HG03095 (cell line): ENCODE measurements around the gene CHMP4B.

Experiments used
- ATAC-seq: cut with Tn5 transposase; IDR thresholded peaks from one replicate; pipeline ENCODE4 v1.9.1; 2021; ENCODE audit warnings: moderate library complexity; ENCODE audit not compliant: unreplicated experiment

The CHMP4B gene

DNA sequence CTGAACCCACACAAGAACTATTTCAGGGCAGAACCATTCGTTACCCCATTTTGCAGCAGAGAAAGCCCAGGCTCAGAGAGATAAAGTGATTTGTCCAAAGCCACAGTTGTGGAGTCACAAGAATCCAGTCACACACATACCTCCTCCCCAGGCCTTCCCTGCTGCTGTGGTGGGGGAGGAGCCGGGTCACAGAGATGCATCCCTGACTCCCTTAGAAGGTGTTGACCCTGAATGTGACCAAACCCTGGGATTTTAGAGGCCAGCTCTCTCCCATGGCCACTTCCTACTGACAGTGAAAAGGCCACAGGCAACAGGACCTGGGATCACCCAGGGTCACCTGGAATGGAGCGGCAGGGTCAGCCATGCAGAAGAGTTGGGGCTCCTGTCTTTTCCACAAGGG lies 48.6 kb downstream of the CHMP4B start:
- no peak for ATAC-seq

DNA sequence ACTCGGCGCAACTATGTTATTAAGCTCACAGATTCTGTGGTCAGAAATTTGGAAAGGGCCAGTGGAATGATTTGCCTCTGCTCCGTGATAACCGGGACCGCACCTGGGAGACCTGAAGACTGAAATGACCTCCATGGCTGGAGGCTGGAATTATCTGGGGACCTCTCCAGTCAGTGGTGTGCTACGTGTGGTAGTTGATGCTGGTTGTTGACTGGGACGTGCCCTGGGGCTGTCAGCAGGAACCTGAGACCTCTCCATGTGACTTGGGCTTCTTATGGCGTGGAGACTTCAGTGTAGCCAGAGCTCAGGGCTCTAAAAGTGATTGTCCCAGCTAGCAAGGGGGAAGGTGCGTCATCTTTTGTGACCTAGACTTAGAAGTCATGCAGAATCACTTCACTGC lies 50.3 kb downstream of the CHMP4B start:
- ATAC-seq: no peak

DNA sequence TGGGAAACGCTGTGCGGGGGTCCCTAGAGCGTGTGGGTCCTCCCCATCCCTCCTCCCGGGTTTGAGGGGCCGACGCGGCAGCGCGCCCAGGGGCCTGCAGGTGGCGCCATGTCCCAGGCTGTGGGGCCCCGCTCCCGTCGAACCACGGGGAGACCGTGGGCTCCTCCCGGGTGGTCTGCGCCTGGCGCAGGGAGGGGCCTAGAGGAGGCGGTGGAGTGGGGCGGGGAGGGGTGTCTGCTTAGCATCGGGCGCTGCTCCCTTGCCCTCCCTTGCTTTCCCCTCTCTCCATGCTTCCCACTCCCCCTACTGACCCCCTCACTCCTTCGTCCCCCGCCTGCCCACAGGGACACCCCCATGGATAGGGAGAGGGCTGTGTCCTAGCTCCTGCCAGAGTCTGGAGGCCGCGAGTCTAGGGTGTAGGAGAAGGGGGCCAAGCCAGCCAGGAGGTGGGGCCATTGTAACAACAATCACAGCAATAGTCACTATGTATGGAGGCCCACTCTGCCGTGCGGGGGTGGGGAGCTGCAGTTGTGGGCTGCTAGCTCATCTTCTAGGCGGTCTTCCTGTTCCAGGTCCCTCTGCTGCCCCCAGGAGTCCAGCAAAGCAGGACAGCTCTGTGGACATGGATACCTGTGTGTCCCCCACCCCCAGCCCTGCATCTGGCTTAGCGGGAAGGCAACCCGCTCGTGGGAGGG lies 51.7 kb downstream of the CHMP4B start:
- ATAC-seq: no peak

DNA sequence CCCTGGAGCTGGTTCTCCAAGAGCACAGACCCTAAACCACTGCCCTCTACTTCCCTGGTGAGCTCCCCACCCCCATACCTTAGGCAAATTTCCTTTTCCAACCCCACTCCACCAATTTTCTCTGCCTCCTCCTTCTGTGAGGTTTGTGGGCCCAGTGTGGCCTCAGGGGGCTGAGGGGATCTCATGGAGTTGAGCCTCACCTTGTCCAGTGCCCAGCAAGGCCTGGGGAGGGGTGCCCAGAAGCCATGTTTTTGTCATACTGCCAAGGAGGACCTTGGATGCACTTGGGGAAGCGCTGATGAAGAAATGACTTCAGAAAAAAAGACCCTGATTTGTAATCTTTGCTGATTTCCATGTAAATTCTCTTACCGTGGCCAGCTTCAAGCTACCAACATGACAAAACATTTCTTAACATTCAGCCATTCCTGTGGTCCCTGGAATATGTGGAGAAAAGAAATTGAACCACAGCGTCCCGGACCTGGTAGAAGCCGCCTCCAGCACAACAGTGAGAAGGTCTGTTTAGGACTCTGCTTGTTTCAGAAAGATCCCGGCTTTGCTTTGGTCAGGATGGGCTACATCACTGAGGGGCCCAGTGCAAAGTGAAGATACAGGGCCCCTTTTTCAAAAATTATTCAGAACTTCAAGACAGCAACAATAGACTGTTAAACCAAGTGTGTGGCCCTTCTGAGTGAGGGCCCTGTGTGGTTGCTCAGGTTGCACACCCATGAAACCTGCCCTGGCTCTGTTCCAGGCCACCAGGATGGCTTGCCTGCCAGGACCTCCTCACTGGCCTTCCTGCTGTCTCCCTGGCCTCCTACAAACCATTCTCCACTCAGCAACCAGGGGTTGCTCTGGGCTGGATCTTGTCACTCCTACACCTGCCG lies 52.5 kb downstream of the CHMP4B start:
- ATAC-seq: no peak

DNA sequence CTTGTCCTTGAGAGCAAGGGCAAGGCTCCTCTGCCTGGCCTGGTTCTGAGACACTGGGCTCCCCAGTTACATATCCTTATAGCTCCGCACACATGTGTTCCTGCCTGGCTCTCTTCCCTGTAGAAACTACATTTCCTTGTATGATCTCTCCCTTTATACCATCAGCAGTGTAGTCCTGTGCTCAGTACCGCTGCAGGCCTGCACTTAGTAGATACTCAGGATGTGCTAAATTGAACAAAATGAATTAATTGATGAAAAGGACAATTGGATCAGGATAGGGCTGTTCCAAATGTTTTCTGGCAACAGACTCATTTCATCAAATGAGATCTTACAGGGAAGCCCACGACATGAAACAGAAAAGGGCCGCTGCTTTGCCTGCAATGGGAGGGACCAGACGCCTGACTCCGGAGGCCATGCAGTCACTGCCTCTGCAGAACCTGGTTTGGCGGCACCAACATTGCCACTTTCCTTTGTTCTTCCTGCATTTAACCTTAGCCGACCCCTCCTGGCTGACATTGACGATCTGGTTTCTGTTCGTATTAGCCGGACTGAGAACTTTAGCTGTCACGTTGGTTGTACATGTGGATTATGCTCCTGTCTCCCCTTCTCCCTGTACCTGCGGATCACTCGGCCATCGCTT lies 53.3 kb downstream of the CHMP4B start:
- no peak for ATAC-seq

DNA sequence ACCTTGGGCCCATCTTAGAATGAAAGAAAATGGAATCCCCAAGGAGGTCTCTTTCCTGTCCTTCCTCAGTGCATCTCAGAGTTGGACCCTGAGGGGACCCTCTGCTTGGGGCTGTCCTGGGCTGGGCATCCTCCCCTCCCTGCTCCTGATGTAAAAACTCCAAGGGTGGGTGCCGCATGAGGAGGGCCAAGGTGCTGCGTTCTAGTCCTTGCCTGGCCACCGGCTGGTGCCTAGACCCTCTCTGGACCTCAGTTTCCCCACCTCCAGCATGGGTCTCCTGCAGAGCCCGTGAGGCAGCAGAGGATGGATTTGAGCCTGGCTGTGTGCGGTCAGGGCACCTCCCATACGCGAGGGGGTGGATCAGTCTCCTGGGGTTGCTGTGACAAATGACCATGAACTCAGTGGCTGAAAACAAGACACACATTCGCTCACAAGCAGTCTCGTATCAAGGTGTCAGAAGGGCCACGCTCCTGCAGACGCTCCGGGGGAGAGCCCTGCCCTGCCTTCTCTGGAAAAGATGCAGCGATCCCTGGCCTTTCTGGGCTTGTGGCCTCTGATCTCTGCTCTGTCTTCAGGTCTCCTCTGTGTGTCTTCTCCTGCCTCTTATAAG lies 54.7 kb downstream of the CHMP4B start:
- ATAC-seq: no peak

DNA sequence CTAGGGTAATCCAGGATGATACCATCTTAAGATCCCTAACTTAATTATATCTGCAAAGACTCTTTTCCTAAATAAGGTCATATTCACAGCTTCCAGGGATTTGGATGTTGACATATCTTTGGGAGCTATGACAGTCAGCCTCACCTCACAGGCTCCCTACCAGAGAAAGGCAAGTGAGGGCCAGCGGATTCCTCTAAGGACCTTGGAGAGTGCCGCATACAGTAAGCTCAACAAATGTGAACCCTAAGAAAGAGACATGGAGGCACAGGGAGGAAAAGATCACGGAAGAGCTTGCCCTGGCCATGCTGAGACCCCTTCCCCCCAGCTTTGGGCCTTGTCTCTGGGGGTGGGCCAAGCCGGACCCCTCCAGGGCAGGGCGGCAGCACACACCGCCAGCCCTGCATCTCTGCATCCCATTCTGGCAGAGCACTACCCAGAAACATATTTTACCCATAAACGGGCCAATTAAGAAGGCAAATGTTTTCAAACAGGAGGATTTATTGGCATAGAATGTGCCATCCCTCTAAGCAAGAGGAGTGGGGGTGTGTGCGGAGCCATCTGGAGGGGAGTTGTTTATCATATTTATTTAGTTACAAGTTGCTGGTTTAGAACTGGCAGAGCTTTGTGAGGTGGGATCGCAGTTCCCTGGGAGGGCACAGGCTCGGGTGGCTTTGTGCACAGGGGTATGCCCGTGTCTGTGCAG lies 55.4 kb downstream of the CHMP4B start:
- ATAC-seq: no peak

DNA sequence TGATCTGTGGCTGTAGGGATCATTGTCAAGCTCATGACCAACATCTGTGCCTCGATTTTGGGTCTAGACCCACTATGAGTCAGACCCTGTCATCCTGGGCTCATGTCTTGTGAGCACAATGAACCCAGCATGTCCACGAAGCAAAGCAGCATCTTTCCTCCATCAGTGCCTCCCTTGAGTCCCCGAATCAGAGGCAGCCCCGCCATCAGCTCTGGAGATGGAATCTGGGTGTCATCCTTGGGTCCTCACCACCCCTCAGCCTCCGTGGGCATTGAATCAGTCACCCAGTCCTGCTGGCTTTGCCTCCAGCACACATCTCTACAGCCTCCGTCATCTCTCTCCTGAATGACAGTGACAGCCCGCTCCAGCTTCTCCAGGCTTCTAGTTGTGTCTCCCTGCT lies 56.9 kb downstream of the CHMP4B start:
- ATAC-seq: no peak

DNA sequence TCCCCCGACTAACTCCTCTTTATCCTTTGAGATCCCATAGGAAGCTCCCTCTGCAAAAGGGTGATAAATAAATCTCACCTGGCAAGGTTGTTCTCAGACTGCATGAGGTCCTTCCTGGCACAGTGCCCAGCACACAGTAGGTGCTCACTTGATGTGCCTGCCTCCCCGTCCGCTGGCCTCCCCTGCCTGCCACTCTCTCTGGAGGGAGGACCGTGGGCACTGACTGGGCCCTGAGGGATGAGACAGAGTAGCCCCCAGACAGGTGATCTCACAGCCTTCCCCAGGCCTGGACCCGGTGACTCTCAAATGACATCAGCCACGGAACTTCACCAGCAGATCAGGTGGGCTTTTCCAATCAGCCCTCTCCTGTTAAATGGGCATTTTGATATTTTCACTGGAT lies 57.4 kb downstream of the CHMP4B start:
- no peak for ATAC-seq

DNA sequence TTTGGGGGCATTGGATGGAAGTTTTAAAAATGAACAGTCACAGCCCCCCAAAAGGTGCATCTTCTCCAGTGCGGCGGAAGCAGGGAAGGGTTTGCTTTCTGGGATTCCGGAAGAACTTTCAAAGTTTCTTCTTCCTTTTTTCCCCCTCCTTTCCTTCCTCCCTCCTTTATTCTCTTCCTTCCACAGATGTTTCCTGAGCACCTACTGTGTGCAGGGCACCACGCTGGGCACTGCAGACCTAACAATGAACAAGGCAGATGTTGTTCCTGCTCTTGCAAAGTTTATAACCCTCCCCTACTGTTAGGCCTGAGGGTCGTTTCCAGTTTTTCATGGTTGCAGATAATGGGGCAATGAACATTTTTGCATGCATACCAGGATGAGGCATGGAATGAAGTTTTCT lies 58.1 kb downstream of the CHMP4B start:
- ATAC-seq: no peak

DNA sequence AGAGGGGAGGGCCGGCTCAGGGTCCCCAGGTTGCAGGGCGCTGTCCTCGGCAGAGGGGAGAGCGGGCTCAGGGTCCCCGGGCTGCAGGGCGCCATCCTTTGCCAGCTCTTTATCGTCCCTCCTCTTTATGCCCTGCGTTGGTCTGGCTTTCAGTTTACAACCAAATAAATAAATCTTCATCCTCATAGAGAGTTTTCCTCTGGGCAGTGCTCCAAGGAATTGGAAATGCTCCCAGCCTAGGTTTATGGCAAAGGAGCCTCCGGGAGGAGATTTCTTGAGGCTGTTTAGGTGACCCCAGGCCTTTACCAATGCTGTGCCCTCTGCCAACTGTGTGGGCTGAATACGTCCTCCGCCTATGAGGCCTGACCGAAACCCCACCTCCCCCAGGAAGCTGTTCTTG lies 60.2 kb downstream of the CHMP4B start:
- ATAC-seq: no peak

DNA sequence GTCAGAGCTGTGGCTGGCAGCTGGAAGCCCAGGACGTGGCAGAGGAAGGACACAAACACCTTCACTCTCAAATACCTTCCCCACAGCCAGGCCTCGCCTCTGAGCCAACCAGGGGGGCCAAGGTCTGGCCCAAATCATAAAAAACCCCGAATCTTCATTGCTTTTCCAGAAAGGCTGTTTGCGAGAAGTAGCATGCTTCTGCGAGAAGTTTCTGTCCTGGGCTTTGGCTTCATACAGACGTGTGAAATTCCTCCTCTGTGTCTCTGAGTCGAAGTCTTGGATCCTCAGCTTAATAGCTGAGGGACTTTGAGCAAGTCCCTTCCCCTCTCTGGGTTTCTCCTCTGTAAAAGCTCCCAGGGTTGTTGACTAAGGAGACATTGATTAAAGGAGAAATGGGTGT lies 63.0 kb downstream of the CHMP4B start:
- ATAC-seq: no peak

DNA sequence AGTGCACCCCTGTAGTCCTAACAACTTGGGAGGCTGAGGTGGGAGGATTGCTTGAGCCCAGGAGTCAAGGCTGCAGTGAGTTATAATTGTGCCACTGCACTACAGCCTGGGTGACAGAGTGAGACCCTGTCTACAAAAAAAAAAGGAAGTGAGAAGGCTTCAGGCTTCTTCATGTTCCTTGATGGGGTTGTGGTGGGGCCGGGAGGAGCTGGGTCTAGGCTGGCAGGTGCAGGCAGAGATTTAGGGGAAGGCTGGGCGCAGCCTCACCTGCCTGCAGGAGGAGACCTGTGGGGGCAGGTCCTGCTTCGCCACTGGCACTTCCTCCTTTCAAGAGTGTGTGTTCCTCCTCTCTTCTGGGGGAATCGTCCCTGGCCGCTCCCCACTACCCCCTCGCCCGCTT lies 63.9 kb downstream of the CHMP4B start:
- ATAC-seq: peak; percentile 75

DNA sequence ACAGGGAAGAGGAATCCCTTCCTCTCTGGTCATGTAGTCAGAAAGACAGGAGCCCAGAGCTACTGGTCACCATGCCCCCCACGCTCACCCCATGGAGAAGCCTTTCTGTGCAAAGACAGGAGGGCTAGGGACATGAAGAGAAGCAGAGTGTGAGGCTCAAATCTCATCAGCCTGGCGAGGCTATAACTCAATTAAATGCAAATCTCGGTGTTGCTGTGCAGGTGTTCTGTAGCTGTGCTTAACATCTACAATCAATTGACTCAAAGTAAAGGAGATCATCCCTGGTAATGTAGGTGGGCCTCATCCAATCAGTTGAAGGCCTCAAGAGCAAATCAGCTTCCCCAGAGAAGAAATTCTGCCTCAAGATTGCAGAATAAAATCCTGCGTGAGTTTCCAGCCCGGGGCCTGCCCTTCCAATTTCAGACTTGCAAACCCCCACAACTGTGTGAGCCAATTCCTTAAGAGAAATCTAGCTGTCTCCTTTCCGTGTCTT lies 64.4 kb downstream of the CHMP4B start:
- ATAC-seq: no peak

DNA sequence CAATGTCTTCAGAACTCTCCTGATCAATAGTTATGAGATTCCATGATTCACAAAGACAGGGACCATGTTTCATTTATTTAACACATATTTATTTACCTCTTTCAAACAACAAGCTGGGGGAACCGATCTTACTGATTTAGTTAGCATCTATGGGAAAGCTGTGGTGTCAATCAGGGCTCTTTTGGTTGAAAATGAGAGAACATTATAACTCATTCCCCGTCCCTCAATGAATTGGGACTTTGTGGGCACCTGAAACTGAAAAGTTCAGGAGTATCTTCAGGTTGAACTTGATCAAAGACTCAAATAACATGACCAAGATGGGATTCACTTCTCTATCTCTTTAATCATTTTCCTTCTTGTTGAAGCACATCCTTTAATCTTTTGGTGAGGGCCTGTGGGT lies 67.4 kb downstream of the CHMP4B start:
- no peak for ATAC-seq

DNA sequence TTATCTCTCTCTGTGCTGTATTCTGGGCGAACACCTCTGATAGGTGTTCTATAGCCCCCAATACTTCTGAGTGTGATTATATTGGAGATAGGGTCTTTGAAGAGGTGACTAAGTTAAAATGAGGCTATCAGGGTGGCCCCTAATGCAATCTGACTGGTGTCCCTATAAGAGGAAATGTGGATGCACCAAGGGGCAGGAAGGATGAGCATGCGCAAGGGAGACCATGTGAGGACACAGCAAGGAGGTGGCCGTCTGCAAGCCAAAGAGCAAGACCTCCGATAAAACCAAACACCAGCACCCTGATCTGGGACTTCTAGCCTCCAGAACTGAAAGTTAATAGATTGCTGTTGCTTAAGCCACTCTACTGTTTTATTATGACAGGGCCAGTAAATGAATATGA lies 69.2 kb downstream of the CHMP4B start:
- ATAC-seq: no peak

DNA sequence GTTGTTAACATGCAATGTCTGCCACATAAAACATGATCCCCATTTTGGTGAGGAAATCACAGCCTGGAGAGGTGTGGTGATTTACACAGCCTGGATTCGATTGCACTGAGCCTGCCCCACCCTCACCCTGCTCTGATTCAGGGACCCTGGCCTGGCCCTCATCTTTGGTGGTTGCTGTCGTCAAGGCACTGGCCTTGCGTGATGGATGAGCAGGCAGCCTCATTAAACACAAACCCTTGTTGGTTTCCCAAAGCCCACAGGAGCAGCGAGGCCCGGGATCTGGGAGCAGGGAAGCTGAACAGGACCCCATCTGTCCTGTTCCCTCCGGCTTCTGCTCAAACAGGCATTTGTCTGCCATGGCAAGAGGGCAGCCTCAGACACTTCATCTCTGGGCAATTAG lies 70.8 kb downstream of the CHMP4B start:
- no peak for ATAC-seq

DNA sequence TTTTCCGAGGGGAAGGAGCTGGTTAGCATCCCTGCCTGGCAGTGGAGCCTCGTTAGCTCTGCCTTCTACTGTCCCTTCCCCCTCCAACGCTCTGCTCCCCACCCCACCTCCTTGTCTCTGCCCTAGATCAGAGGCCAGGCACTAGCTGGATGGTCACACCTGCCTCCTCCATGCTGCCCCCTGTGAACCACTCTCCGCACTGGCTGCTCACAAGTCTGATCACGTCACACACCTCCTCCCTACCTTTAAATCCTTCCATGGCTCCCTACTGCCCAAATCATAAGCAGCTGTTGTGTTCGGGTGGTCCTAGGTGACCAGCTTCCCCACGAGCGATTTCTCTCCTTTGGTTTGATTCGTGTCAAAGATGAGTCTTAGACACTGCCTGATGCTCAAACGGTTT lies 71.3 kb downstream of the CHMP4B start:
- ATAC-seq: no peak

DNA sequence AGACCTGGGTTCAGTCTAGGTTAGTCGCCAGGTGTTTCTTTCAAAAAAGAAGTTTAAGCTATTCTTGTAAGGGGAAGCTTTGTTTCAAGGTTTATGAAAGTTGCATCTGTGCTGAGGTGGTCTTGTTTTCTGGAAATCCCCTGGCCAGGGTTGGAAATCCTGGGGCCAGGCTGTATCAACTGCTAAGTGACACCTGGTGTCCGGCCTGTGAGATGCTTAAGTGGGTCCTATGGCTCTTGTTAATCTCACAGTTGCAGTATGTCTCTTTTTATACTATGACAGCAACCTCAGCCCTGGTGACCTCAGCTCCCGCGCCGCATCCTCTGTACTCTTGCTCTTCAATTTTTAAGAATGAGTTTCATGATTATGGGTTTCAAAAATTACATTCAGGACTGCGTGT lies 72.0 kb downstream of the CHMP4B start:
- peak; percentile 78 for ATAC-seq

DNA sequence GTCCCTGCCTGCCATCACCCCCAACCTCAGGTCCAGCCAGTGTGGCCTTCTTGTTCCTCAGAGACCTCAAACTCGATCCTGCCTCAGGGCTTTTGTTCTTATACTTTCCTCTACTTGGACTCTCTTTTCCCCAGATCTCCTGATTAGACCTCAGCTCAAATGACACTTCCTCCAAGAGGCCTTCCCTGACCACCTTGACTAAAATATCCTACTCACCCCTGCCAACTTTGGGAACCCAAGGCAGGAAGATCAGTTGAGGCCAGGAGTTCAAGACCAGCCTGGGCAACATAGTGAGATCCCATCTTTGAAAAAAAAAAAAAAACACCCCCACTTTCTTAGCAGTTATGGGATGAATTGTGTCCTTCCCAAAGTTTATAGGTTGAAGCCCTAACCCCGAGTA lies 73.5 kb downstream of the CHMP4B start:
- ATAC-seq: no peak

DNA sequence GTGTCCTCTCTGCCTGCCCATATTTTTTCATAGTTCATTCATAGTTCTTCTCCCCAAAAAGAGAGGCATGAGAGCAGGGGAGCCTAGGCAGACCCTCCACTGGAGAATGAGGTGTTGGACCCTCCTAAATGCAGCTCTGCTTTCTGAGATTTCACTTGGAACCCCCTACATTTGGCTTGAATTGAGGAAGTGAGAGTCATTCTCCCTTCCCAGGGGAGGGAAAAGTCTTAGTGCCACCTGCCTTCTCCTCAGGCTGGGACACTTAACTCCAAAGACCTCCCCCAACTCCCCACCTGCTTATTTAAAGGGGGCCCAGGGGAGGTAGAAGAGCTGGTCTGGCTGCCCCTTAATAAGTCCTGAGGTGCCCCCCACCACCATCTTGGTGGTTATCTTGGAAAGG lies 78.2 kb downstream of the CHMP4B start:
- no peak for ATAC-seq
